ENCODE measurements around the gene ADORA1. TPM values are rescaled to one million over a fixed set of nuclear protein-coding genes. Genes with fewer than 3 reads are reported as not detected.

ADORA1 gene
- total and polyA plus RNA-seq, 2 experiments from 2014 or later = 8.5 to 22.2 TPM

GRCh38 chr1:203200916-203201315 is 73.4 kb downstream of the ADORA1 start:
- Histone ChIP-seq H3K4me3 (no peak overlapping the region), H3K36me3 (no peaks in the 10 kb centered on the region), H3K4me1 (ENCODE audit: low read depth) (peaks cover 4% of the 10 kb centered on the region), H3K27me3 (peaks cover 3% of the 10 kb centered on the region), H3K9me3 (ENCODE audit: low read depth) (no peaks in the 10 kb centered on the region), H3K27ac (no peak overlapping the region)
- DNase-seq (ENCODE audit: low read depth in 1 of 2, low spot score in 1 of 2) = no peak
- no peak for TF ChIP-seq CTCF (IDR thresholded peaks at IDR 0.05; ENCODE audit: low read depth, low read length)

- no peaks in the 10 kb centered on the region for H3K36me3 ChIP-seq
- no peak overlapping the region for H3K27ac ChIP-seq
- TF ChIP-seq CTCF (IDR thresholded peaks at IDR 0.05; ENCODE audit: low read depth, low read length) = no peak
These were observed 74.1 kb downstream of the ADORA1 start for GRCh38 chr1:203201516-203202205.

GRCh38 chr1:203202431-203203245 is 75.1 kb downstream of the ADORA1 start:
- Histone ChIP-seq H3K36me3 (no peaks in the 10 kb centered on the region), H3K4me3 (no peak overlapping the region), H3K9me3 (ENCODE audit: low read depth) (no peaks in the 10 kb centered on the region), H3K4me1 (ENCODE audit: low read depth) (peaks cover 2% of the 10 kb centered on the region), H3K27ac (no peak overlapping the region), H3K27me3 (peaks cover 3% of the 10 kb centered on the region)
- peak in 1 of 2 donors; percentile 99 for DNase-seq (ENCODE audit: low read depth in 1 of 2, low spot score in 1 of 2)
- no peak for TF ChIP-seq CTCF (IDR thresholded peaks at IDR 0.05; ENCODE audit: low read depth, low read length)

More at GRCh38 chr1:203201516-203202205, 74.1 kb downstream of the ADORA1 start:
- DNase-seq (ENCODE audit: low read depth in 1 of 2, low spot score in 1 of 2) = no peak
- Histone ChIP-seq H3K4me1 (ENCODE audit: low read depth) (peaks cover 4% of the 10 kb centered on the region), H3K27me3 (peaks cover 3% of the 10 kb centered on the region), H3K9me3 (ENCODE audit: low read depth) (no peaks in the 10 kb centered on the region), H3K4me3 (no peak overlapping the region)

GRCh38 chr1:203204756-203205155 is 77.2 kb downstream of the ADORA1 start:
- Histone ChIP-seq H3K4me1 (ENCODE audit: low read depth) (no peaks in the 10 kb centered on the region), H3K4me3 (no peak overlapping the region), H3K27me3 (peaks cover 3% of the 10 kb centered on the region), H3K27ac (no peak overlapping the region), H3K36me3 (no peaks in the 10 kb centered on the region), H3K9me3 (ENCODE audit: low read depth) (no peaks in the 10 kb centered on the region)
- DNase-seq (ENCODE audit: low read depth in 1 of 2, low spot score in 1 of 2) = no peak
- no peak for TF ChIP-seq CTCF (IDR thresholded peaks at IDR 0.05; ENCODE audit: low read depth, low read length)

GRCh38 chr1:203206129-203206687 is 78.7 kb downstream of the ADORA1 start:
- no peak for TF ChIP-seq CTCF (IDR thresholded peaks at IDR 0.05; ENCODE audit: low read depth, low read length)
- Histone ChIP-seq H3K4me3 (no peak overlapping the region), H3K27ac (no peak overlapping the region), H3K36me3 (no peaks in the 10 kb centered on the region), H3K4me1 (ENCODE audit: low read depth) (no peaks in the 10 kb centered on the region), H3K9me3 (ENCODE audit: low read depth) (no peaks in the 10 kb centered on the region), H3K27me3 (peaks cover 3% of the 10 kb centered on the region)
- no peak for DNase-seq (ENCODE audit: low read depth in 1 of 2, low spot score in 1 of 2)

Measured in cardiac muscle cell (in vitro differentiated cells and primary cell).